ENCODE measurements around the gene MRPS31.
A peak's percentile ranks its signal among the peaks of the same experiment; 100 is the strongest.
"Not testable (repeated sequence)": the region's sequence is repeated elsewhere in the genome, so short reads cannot be mapped to it uniquely, and the experiment has no call there.

MRPS31 gene

GRCh38 chr13:40789275-40790153 lies 18.5 kb upstream of the MRPS31 start, which contains the start of gene SLC25A15:
Gene SLC25A15 (plus strand): TSS chr13:40789611. CDS start chr13:40793227, 3,616 bp downstream.
- peak; percentile 55 for DNase-seq

GRCh38 chr13:40788540-40789274 lies 17.7 kb upstream of the MRPS31 start:
- not testable (repeated sequence) for DNase-seq

GRCh38 chr13:40787062-40787461 lies 16.1 kb upstream of the MRPS31 start:
- DNase-seq = no peak

- DNase-seq = no peak
These were observed 15.6 kb upstream of the MRPS31 start for GRCh38 chr13:40786568-40786996.

- no peak for DNase-seq
These were observed 13.6 kb upstream of the MRPS31 start for GRCh38 chr13:40784540-40784939.

- not testable (repeated sequence) for DNase-seq
These were observed 12.0 kb upstream of the MRPS31 start for GRCh38 chr13:40782971-40783370.

- no peak for DNase-seq
These were observed 10.7 kb upstream of the MRPS31 start for GRCh38 chr13:40781717-40782116.

- DNase-seq = no peak
These were observed 9.9 kb upstream of the MRPS31 start for GRCh38 chr13:40780822-40781401.

- no peak for DNase-seq
These were observed 8.9 kb upstream of the MRPS31 start for GRCh38 chr13:40779796-40780285.

GRCh38 chr13:40779049-40779448 lies 8.1 kb upstream of the MRPS31 start:
- no peak for DNase-seq

GRCh38 chr13:40777809-40778175 lies 6.8 kb upstream of the MRPS31 start:
- DNase-seq = no peak

GRCh38 chr13:40777166-40777808 lies 6.3 kb upstream of the MRPS31 start:
- DNase-seq = peak; percentile 11

GRCh38 chr13:40776681-40777165 lies 5.7 kb upstream of the MRPS31 start:
- peak; percentile 62 for DNase-seq

- DNase-seq = no peak
These were observed 5.2 kb upstream of the MRPS31 start for GRCh38 chr13:40776232-40776631.

GRCh38 chr13:40774672-40775071 lies 3.7 kb upstream of the MRPS31 start:
- DNase-seq = no peak

- no peak for DNase-seq
These were observed 1.9 kb upstream of the MRPS31 start for GRCh38 chr13:40772765-40773473.

- no peak for DNase-seq
These were observed 419 bp downstream of the MRPS31 start for GRCh38 chr13:40770609-40770933.

GRCh38 chr13:40769970-40770369 lies 1.0 kb downstream of the MRPS31 start:
- no peak for DNase-seq

- no peak for DNase-seq
These were observed 5.4 kb downstream of the MRPS31 start for GRCh38 chr13:40765602-40766001.

GRCh38 chr13:40764587-40765403 lies 6.2 kb downstream of the MRPS31 start:
- DNase-seq = peak; percentile 23

- DNase-seq = no peak
These were observed 8.1 kb downstream of the MRPS31 start for GRCh38 chr13:40762849-40763248.

Measured in effector CD4-positive, alpha-beta T cell (primary cell).